ENCODE data around the gene PTGDS. TPM values are rescaled to one million over a fixed set of nuclear protein-coding genes. Genes with fewer than 3 reads are reported as not detected.

Gene PTGDS
- total RNA-seq, 3 donors from 2014 or later (not counting 1 experiment from before 2014, with no cell fraction given) = 157 to 361 (median 296) TPM

DNA sequence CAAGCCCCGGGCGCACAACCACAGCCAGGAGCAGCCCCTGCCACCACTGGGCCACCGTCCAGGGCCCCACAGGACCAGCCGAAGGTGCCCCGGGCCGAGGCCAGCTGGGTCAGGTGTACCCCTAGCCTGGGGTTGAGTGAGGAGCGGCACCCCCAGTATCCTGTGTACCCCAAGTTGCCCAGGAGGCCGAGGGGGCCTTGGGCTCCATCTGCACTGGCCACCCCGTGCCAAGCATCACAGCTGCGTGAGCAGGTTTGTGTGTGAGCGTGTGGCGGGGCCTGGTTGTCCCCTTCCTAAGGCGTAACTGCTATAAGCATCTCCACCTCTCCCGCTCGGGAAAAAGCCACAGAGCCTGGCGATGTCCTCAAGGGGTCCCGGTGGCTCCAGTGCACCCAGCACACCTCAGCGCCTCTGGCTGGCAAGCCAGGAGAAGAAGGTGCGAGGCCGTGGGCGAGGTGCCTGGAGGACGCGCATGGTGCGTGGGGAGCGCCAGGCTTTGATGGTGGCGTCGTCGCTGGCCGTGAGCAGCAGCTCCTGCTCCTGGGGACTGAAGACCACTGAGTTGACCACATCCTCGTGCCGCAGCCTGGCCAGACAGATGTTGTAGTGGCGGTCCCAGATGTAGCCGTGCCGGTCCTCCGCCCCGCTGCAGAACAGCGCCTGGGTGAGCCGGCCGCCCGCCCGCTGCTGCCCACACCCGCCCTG is 36.6 kb upstream of the PTGDS start:
- Histone ChIP-seq H3K4me3 (ENCODE audit: low read length) (no peak overlapping the region), H3K27me3 (ENCODE audit: control insufficient read depth, insufficient read depth, low read length) (no peaks in the 10 kb centered on the region), H3K27ac (ENCODE audit: low read length) (no peak overlapping the region), H3K36me3 (ENCODE audit: control insufficient read depth, insufficient read depth, low read length) (peaks cover 39% of the 10 kb centered on the region), H3K9me3 (ENCODE audit: control insufficient read depth, insufficient read depth, low read length) (no peaks in the 10 kb centered on the region), H3K4me1 (ENCODE audit: control insufficient read depth, insufficient read depth, low read length) (peaks cover 29% of the 10 kb centered on the region)
- DNase-seq (no peak), ATAC-seq (no peak)
- Mint-ChIP-seq H3K4me1 (peaks cover 22 to 25% of the 10 kb centered on the region in 2 donors), H3K36me3 (no peaks in the 10 kb centered on the region), H3K27ac (no peak overlapping the region), H3K9me3 (no peaks in the 10 kb centered on the region), H3K4me3 (no peak overlapping the region), H3K27me3 (ENCODE audit: low read depth in 2 of 2) (no peaks in the 10 kb centered on the region)
- intact Hi-C loops (cut with micrococcal nuclease) = loop anchor here (5.0 kb wide), 1 partner anchor 53 kb away; the partner anchor contains the start of gene TRAF2
- TF ChIP-seq, protein P1, sequence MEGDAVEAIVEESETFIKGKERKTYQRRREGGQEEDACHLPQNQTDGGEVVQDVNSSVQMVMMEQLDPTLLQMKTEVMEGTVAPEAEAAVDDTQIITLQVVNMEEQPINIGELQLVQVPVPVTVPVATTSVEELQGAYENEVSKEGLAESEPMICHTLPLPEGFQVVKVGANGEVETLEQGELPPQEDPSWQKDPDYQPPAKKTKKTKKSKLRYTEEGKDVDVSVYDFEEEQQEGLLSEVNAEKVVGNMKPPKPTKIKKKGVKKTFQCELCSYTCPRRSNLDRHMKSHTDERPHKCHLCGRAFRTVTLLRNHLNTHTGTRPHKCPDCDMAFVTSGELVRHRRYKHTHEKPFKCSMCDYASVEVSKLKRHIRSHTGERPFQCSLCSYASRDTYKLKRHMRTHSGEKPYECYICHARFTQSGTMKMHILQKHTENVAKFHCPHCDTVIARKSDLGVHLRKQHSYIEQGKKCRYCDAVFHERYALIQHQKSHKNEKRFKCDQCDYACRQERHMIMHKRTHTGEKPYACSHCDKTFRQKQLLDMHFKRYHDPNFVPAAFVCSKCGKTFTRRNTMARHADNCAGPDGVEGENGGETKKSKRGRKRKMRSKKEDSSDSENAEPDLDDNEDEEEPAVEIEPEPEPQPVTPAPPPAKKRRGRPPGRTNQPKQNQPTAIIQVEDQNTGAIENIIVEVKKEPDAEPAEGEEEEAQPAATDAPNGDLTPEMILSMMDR (IDR thresholded peaks at IDR 0.05) = no peak
- WGBS (ENCODE audit: insufficient coverage) = 95% methylated on average over 42 of the region's 42 CpGs

DNA sequence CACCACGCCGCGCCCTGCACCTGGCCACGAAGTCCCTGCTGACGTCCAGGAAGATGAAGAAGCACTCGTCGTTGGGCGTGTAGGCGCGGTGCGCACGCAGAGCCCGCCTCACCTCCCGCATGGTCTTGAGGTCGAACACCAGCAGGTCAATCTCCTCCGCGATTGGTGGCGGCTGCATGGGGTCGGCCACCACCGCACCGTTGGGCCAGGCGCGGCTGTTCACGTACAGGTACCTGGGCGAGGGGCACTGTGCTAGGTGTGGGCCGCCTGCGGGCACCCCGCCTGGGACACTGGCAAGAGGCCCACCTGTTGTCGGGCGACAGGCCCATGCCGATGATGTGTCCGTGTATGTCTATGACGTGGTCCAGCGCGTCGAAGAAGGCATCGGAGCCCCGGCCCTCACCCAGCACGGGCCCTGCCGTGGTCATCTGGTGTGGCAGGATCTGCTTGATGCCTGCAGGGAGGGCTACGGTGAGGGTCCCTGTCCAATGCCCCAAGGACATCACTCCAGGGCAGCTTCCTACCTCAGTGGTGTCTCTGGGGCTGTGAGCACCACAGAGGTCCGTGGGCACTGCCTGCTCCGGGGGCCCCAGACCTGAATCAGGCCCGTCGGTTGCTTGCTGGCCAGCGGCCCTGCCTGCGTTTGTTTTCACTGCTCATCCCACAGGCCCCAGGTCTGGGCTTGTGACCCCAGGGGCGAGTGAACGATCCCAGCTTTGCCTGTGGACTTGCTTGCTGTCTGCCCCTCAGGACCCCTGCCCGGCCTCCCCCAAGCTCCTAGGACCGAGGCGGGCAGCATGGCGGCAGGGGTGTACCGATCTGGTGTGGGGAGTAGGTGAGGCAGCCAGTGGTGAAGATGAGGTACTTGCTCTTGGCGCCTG is 35.8 kb upstream of the PTGDS start:
- no peaks in the 10 kb centered on the region for H3K36me3 Mint-ChIP-seq

DNA sequence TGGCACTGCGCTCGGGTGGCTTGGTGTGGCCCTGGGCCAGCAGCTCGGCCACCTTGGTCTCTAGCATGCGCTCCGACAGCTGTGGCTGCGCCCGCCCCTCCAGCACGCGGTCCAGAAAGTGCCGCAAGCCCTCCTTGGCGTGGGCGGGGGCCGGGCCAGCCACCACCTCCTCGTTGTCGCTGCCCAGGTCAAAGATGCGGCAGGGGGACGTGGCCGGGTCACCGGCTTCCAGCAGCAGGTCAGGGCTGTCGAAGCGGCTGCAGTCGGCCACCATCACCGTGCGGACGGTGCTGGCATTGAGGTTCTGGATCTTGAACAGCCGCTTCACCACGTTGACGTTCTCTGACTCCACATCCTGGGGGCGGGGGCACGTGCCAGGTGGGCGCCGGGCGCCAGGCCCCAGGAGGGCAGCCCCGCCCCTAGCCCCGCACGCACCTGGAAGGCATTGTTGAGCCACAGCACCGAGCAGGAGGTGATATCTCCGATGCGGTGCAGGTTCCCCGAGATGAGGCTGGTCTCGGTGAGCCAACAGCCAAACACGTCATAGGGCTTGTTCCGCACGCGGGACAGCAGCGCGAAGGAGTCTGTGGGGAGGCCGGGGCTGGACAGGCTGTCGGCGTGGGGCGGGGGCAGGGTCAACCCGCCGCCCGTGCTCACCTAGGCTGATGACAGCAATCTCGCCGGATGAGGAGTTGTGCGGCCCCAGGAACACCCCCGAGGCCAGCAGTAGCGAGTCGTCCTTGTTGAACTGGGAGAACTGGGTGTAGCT is 35.0 kb upstream of the PTGDS start:
- Histone ChIP-seq H3K27me3 (ENCODE audit: control insufficient read depth, insufficient read depth, low read length) (no peaks in the 10 kb centered on the region), H3K36me3 (ENCODE audit: control insufficient read depth, insufficient read depth, low read length) (peaks cover 39% of the 10 kb centered on the region), H3K27ac (ENCODE audit: low read length) (no peak overlapping the region), H3K9me3 (ENCODE audit: control insufficient read depth, insufficient read depth, low read length) (no peaks in the 10 kb centered on the region), H3K4me1 (ENCODE audit: control insufficient read depth, insufficient read depth, low read length) (peaks cover 34% of the 10 kb centered on the region), H3K4me3 (ENCODE audit: low read length) (no peak overlapping the region)
- Mint-ChIP-seq H3K4me3 (no peak overlapping the region), H3K27me3 (ENCODE audit: low read depth in 2 of 2) (no peaks in the 10 kb centered on the region), H3K4me1 (peaks cover 15 to 23% of the 10 kb centered on the region in 2 donors), H3K36me3 (no peaks in the 10 kb centered on the region), H3K9me3 (no peaks in the 10 kb centered on the region), H3K27ac (no peak overlapping the region)
- intact Hi-C loops (cut with micrococcal nuclease) = loop anchor here (5.0 kb wide), 1 partner anchor 55 kb away; the partner anchor contains the start of gene TRAF2
- TF ChIP-seq, protein P1 (IDR thresholded peaks at IDR 0.05) = no peak
- 95% methylated on average over 60 of the region's 60 CpGs for whole genome bisulfite sequencing (ENCODE audit: insufficient coverage)
- DNase-seq (no peak), ATAC-seq (no peak)

More for the DNA sequence above, 35.8 kb upstream of the PTGDS start:
- intact Hi-C loops (cut with micrococcal nuclease) = loop anchor here (5.0 kb wide), 1 partner anchor 54 kb away; the partner anchor contains the start of gene TRAF2
- DNase-seq (no peak), ATAC-seq (no peak)
- H3K4me3 ChIP-seq (ENCODE audit: low read length) = no peak overlapping the region
- H3K27ac Mint-ChIP-seq = no peak overlapping the region
- no peak overlapping the region for H3K27ac ChIP-seq (ENCODE audit: low read length)
- no peaks in the 10 kb centered on the region for H3K9me3 Mint-ChIP-seq
- no peaks in the 10 kb centered on the region for H3K9me3 ChIP-seq (ENCODE audit: control insufficient read depth, insufficient read depth, low read length)
- H3K36me3 ChIP-seq (ENCODE audit: control insufficient read depth, insufficient read depth, low read length) = peaks cover 39% of the 10 kb centered on the region
- H3K4me1 Mint-ChIP-seq = peaks cover 18 to 22% of the 10 kb centered on the region in 2 donors
- WGBS (ENCODE audit: insufficient coverage) = 97% methylated on average over 55 of the region's 55 CpGs
- H3K4me3 Mint-ChIP-seq = no peak overlapping the region
- H3K27me3 Mint-ChIP-seq (ENCODE audit: low read depth in 2 of 2) = no peaks in the 10 kb centered on the region
- TF ChIP-seq, protein P1 (IDR thresholded peaks at IDR 0.05) = no peak
- H3K27me3 ChIP-seq (ENCODE audit: control insufficient read depth, insufficient read depth, low read length) = no peaks in the 10 kb centered on the region
- peaks cover 34% of the 10 kb centered on the region for H3K4me1 ChIP-seq (ENCODE audit: control insufficient read depth, insufficient read depth, low read length)

Measured in natural killer cell (primary cell).